Small intestine (tissue), 7 donors: Measurements from ENCODE around the gene NOX3. TPM values are rescaled to one million over a fixed set of nuclear protein-coding genes. Genes with fewer than 3 reads are reported as not detected.
A peak's percentile ranks its signal among the peaks of the same experiment; 100 is the strongest.

Source experiments
- DNase-seq, 2 donors: peaks; one replicate each; pipeline versions ENCODE4 v3.0.0 to v3.0.0-alpha.2; 2013
- FAIRE-seq: peaks from 2 replicates; lab custom pipeline; 2012; peaks lifted over from hg19 to GRCh38; lab: Jason Lieb, UNC
- H3K27ac ChIP-seq, 3 donors: one replicate each; pipeline ENCODE4 v1.5.1; 2013; ENCODE audit warnings: low read length in 2 of 3, mild to moderate bottlenecking in 2 of 3, control low read depth in 1 of 3, inconsistent platforms in 1 of 3, low read depth in 1 of 3, moderate library complexity in 1 of 3
- H3K27me3 ChIP-seq, 3 donors: one replicate each; pipeline ENCODE4 v1.6.1; 2013; ENCODE audit warnings: low read length in 3 of 3, inconsistent platforms in 1 of 3; ENCODE audit not compliant: control insufficient read depth in 3 of 3, insufficient read depth in 3 of 3
- H3K36me3 ChIP-seq, 3 donors: one replicate each; pipeline ENCODE4 v1.6.1; 2013; ENCODE audit warnings: low read length in 3 of 3, inconsistent platforms in 1 of 3, low read depth in 1 of 3, mild to moderate bottlenecking in 1 of 3, moderate library complexity in 1 of 3; ENCODE audit not compliant: control insufficient read depth in 3 of 3, insufficient read depth in 2 of 3
- H3K4me1 ChIP-seq, 3 donors: one replicate each; pipeline ENCODE4 v1.6.1; 2013; ENCODE audit warnings: low read length in 2 of 3, inconsistent platforms in 1 of 3, low read depth in 1 of 3, mild to moderate bottlenecking in 1 of 3, moderate library complexity in 1 of 3; ENCODE audit not compliant: control insufficient read depth in 3 of 3, insufficient read depth in 2 of 3
- H3K4me3 ChIP-seq, 3 donors: one replicate each; pipeline ENCODE4 v1.5.1; 2013; ENCODE audit warnings: low read length in 3 of 3, control low read depth in 1 of 3, inconsistent platforms in 1 of 3, low read depth in 1 of 3, mild to moderate bottlenecking in 1 of 3, moderate library complexity in 1 of 3
- H3K9me3 ChIP-seq, 2 donors: one replicate each; pipeline ENCODE4 v1.6.1; 2013; ENCODE audit warnings: low read depth in 1 of 2, low read length in 1 of 2; ENCODE audit not compliant: control insufficient read depth in 2 of 2, insufficient read depth in 1 of 2
- WGBS, 3 donors: extraction: QIAGEN DNeasy Blood & Tissue Kit; methylation state at CpG; one replicate each; pipeline ENCODE4 v1.1.7; 2013; 5-methylcytosine and 5-hydroxymethylcytosine counted together
- polyA plus RNA-seq, 4 donors: library from polyadenylated mRNA; stranded (reverse) in 3 of 4; unstranded in 1 of 4; fragments of 200-250 nt in 3 of 4; fragments of 120-200 nt in 1 of 4; gene quantifications; one replicate each; pipeline versions ENCODE4 v1.2.1 to v1.2.3, GENCODE V29; 2013
- donor health status: healthy with polysubstance abuse.
- donor health status: control.
- donor health status: control.
- donor health status: Bipolar disorder and iron deficiency.
- donor health status: healthy.

NOX3 gene
- polyA plus RNA-seq, 4 donors: not detected

- Histone ChIP-seq H3K36me3 (no peaks in the 10 kb centered on the region), H3K4me3 (no peak overlapping the region), H3K9me3 (no peaks in the 10 kb centered on the region), H3K4me1 (no peaks in the 10 kb centered on the region), H3K27me3 (peaks cover 0 to 3% (median 0%) of the 10 kb centered on the region in 3 donors), H3K27ac (no peak overlapping the region)
- 81 to 87% (median 86%) methylated on average over 9 of the region's 9 CpGs for WGBS, 3 donors
- FAIRE-seq: no peak
- DNase-seq: no peak
These were observed 11.3 kb downstream of the NOX3 start for GRCh38 chr6:155444120-155444917.

GRCh38 chr6:155443168-155443567 is 12.5 kb downstream of the NOX3 start:
- DNase-seq (no peak), FAIRE-seq (no peak)
- no peak overlapping the region for H3K4me3 ChIP-seq
- H3K27ac ChIP-seq: no peak overlapping the region
- no peaks in the 10 kb centered on the region for H3K27me3 ChIP-seq
- H3K4me1 ChIP-seq: no peaks in the 10 kb centered on the region
- H3K9me3 ChIP-seq: no peaks in the 10 kb centered on the region
- H3K36me3 ChIP-seq: no peaks in the 10 kb centered on the region
- WGBS, 3 donors: 89 to 96% (median 92%) methylated on average over 9 of the region's 9 CpGs

- no peaks in the 10 kb centered on the region for H3K9me3 ChIP-seq
- no peaks in the 10 kb centered on the region for H3K27me3 ChIP-seq
- no peak for DNase-seq
- H3K27ac ChIP-seq: no peak overlapping the region
- 90 to 92% (median 92%) methylated on average over 5 of the region's 5 CpGs for WGBS, 3 donors
- FAIRE-seq: no peak
- no peaks in the 10 kb centered on the region for H3K4me1 ChIP-seq
- H3K4me3 ChIP-seq: no peak overlapping the region
- H3K36me3 ChIP-seq: no peaks in the 10 kb centered on the region
These were observed 13.1 kb downstream of the NOX3 start for GRCh38 chr6:155442562-155442961.

- Histone ChIP-seq H3K4me1 (no peaks in the 10 kb centered on the region), H3K27me3 (no peaks in the 10 kb centered on the region), H3K27ac (no peak overlapping the region), H3K4me3 (no peak overlapping the region), H3K9me3 (no peaks in the 10 kb centered on the region), H3K36me3 (no peaks in the 10 kb centered on the region)
- no peak for DNase-seq
- 78 to 89% (median 88%) methylated on average over 4 of the region's 4 CpGs for WGBS, 3 donors
- FAIRE-seq: no peak
These were observed 14.6 kb downstream of the NOX3 start for GRCh38 chr6:155441112-155441465.

GRCh38 chr6:155440398-155441111 is 15.1 kb downstream of the NOX3 start:
- H3K27me3 ChIP-seq: no peaks in the 10 kb centered on the region
- H3K4me3 ChIP-seq: no peak overlapping the region
- H3K27ac ChIP-seq: no peak overlapping the region
- WGBS, 3 donors: 70 to 90% (median 82%) methylated on average over 6 of the region's 6 CpGs
- DNase-seq (no peak), FAIRE-seq (no peak)
- H3K36me3 ChIP-seq: no peaks in the 10 kb centered on the region
- no peaks in the 10 kb centered on the region for H3K9me3 ChIP-seq
- no peaks in the 10 kb centered on the region for H3K4me1 ChIP-seq

GRCh38 chr6:155439376-155439775 is 16.3 kb downstream of the NOX3 start:
- no peaks in the 10 kb centered on the region for H3K4me1 ChIP-seq
- H3K9me3 ChIP-seq: no peaks in the 10 kb centered on the region
- no peak for DNase-seq
- no peaks in the 10 kb centered on the region for H3K27me3 ChIP-seq
- WGBS, 3 donors: 88 to 97% (median 96%) methylated on average over 3 of the region's 3 CpGs
- H3K36me3 ChIP-seq: no peaks in the 10 kb centered on the region
- H3K4me3 ChIP-seq: no peak overlapping the region
- FAIRE-seq: no peak
- no peak overlapping the region for H3K27ac ChIP-seq

- 58 to 77% (median 70%) methylated on average over 5 of the region's 5 CpGs for WGBS, 3 donors
- H3K27ac ChIP-seq: no peak overlapping the region
- FAIRE-seq: no peak
- H3K36me3 ChIP-seq: no peaks in the 10 kb centered on the region
- peak in 1 of 2 donors; percentile 35 for DNase-seq
- no peaks in the 10 kb centered on the region for H3K9me3 ChIP-seq
- H3K27me3 ChIP-seq: no peaks in the 10 kb centered on the region
- H3K4me3 ChIP-seq: no peak overlapping the region
- no peaks in the 10 kb centered on the region for H3K4me1 ChIP-seq
These were observed 18.5 kb downstream of the NOX3 start for GRCh38 chr6:155436981-155437749.

GRCh38 chr6:155434829-155435423 is 20.7 kb downstream of the NOX3 start:
- FAIRE-seq (no peak), DNase-seq (no peak)
- Histone ChIP-seq H3K36me3 (no peaks in the 10 kb centered on the region), H3K4me1 (no peaks in the 10 kb centered on the region), H3K4me3 (no peak overlapping the region), H3K9me3 (no peaks in the 10 kb centered on the region), H3K27me3 (no peaks in the 10 kb centered on the region), H3K27ac (no peak overlapping the region)
- WGBS, 3 donors: 91 to 93% (median 92%) methylated on average over 13 of the region's 13 CpGs
